Fibroblast of the aortic adventitia (primary cell): Measurements from ENCODE around the gene TEX14. TPM values are rescaled to one million over a fixed set of nuclear protein-coding genes. Genes with fewer than 3 reads are reported as not detected.
A peak's percentile ranks its signal among the peaks of the same experiment; 100 is the strongest.

ENCODE experiments used
- DNase-seq: peaks from one replicate; pipeline ENCODE4 v3.0.0-alpha.2; 2010; ENCODE audit warnings: low read depth
- H3K4me3 ChIP-seq: 2 replicates; pipeline ENCODE4 v1.5.1; 2011; ENCODE audit warnings: low read depth, mild to moderate bottlenecking, control low read depth, low read length, moderate library complexity
- total RNA-seq: library from RNA; depleted of rRNA; stranded (reverse); fragments of >200 nt; gene quantifications from 2 replicates; pipeline ENCODE4 v1.2.3, GENCODE V29; 2012; ENCODE audit warnings: low replicate concordance
- TF ChIP-seq, protein P1 (sequence below): IDR thresholded peaks from 2 replicates; pipeline ENCODE4 v1.5.1; 2011; ENCODE audit warnings: mild to moderate bottlenecking, low read length, control low read depth, inconsistent platforms; ENCODE audit not compliant: insufficient read depth

The TEX14 gene
- total RNA-seq, 1 donor: not detected

DNA sequence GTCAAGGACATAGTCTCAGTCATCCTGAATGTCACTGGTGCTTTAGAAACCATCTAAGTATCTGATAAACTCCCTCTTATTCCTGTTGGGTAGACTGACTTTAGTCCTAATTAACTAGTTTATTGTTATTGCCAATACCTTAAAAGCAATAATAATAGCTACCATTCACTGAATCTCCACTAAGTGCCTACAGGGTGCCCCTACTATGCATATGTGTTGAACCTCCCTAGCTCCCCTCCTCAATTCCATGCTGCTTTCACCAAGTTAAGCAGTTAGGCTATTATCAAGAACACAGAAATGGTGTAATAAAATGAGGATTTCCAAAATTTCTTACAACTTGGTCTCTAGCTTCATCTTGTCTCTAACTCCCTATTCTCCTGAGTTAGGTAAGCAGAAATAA lies 89.9 kb downstream of the TEX14 start:
- no peak for DNase-seq
- TF ChIP-seq, protein P1, sequence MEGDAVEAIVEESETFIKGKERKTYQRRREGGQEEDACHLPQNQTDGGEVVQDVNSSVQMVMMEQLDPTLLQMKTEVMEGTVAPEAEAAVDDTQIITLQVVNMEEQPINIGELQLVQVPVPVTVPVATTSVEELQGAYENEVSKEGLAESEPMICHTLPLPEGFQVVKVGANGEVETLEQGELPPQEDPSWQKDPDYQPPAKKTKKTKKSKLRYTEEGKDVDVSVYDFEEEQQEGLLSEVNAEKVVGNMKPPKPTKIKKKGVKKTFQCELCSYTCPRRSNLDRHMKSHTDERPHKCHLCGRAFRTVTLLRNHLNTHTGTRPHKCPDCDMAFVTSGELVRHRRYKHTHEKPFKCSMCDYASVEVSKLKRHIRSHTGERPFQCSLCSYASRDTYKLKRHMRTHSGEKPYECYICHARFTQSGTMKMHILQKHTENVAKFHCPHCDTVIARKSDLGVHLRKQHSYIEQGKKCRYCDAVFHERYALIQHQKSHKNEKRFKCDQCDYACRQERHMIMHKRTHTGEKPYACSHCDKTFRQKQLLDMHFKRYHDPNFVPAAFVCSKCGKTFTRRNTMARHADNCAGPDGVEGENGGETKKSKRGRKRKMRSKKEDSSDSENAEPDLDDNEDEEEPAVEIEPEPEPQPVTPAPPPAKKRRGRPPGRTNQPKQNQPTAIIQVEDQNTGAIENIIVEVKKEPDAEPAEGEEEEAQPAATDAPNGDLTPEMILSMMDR: no peak
- no peak overlapping the region for H3K4me3 ChIP-seq

DNA sequence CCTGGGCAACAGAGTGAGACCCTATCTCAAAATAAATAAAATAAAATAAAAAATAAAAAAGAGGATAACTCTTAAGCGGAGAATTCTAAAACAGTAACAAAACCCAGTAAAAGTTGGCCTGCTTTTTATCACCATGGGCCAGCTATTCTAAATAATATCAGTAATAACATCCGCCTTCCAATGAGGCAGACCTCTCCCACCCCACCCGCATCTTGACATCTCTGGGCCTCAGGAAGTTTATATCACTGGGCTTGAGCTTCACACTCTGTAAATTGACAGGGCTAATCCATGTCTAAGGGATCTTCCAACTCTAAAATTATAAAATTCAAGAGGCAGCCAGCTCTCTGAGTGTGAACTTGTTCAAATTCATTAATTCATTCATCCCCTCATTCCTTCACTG lies 94.5 kb downstream of the TEX14 start:
- H3K4me3 ChIP-seq: no peak overlapping the region
- no peak for DNase-seq
- TF ChIP-seq, protein P1: no peak

- no peak overlapping the region for H3K4me3 ChIP-seq
- TF ChIP-seq, protein P1: no peak
Measured at GRCh38 chr17:58595194-58595792, 96.6 kb downstream of the TEX14 start.

DNA sequence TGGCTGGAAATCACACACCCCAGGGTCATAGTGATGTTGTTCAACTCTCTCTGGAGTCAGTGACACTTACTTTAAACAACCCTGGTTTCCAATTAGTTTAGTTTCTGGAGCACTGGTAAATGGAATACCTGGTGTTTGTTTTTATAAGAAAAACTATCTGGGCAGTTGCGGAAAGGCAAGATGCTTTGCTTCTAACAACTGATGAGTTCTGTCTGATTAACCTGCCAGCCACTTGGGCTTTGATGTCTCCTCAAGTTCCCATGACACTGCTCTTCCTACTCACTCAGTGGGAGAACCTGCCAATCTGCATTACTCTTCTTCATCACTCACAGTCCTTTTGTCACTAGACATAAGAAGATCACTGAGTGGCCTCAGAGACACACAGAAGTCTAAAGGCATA lies 98.7 kb downstream of the TEX14 start:
- TF ChIP-seq, protein P1: no peak
- no peak for DNase-seq
- no peak overlapping the region for H3K4me3 ChIP-seq

More at GRCh38 chr17:58595194-58595792, 96.6 kb downstream of the TEX14 start:
- no peak for DNase-seq

GRCh38 chr17:58591455-58591854 lies 100.4 kb downstream of the TEX14 start:
- DNase-seq: no peak
- TF ChIP-seq, protein P1: peak; percentile 20
- H3K4me3 ChIP-seq: no peak overlapping the region

DNA sequence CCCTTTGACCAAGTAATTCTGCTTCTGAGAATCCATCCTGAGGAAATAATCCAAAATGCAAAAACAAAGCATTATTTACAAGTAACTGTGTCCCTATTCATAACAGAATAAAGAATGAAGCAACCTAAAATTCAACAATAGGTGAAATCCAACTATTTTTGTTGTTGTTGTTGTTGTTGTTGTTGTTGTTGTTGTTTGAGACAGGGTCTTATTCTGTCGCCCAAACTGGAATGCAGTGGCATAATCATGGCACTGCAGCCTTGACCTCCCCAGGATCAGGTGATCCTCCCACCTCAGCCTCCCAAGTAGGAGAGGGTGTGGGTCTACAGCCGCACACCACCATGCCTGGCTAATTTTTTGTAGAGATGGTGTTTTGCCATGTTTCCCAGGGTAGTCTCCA lies 101.5 kb downstream of the TEX14 start:
- DNase-seq: no peak
- TF ChIP-seq, protein P1: no peak
- H3K4me3 ChIP-seq: no peak overlapping the region

DNA sequence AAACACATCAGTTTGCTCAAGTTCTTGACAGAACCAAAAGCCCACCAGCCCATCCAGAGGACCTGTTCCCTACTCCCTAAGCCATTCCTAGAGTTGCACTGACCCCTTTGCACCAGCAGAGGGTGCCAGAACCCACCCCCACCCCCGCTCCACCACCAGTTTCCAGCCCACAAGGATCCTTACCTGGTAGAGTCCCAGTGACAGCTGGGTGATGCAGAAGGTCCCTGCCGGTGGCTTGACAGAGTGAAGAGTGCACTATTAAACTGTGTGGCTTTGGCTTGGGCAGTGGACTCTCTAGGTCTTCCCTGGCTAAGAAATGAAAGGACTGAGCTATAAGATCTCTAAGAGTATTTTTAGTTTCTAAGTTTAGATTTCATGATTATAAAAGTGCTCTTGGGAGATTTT lies 104.1 kb downstream of the TEX14 start:
- TF ChIP-seq, protein P1: peak; percentile 99
- no peak overlapping the region for H3K4me3 ChIP-seq
- DNase-seq: peak; percentile 49
